ENCODE measurements around the gene SAMD14. TPM values are rescaled to one million over a fixed set of nuclear protein-coding genes. Genes with fewer than 3 reads are reported as not detected.

The SAMD14 gene
- total and polyA plus RNA-seq, 5 donors: 2.4 to 4.0 (median 3.3) TPM

DNA sequence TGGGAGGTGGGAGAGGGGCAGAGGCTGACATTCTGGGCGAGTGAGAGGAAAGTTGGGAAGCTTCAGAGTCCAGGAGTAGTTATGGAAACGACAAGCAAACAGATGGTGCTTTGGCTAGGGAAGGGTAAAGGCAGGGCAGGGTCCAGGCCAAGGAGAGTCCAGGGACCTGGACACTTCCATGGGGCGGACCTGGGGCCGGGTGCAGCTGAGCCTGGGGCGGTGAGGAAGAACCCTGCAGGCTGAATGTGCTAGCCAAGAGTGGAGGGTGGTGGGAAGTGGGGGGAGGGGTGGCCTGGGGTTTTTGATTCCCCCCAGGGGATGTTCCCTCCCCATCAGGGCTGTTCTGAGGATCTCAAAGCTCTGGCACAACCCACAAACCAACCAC, 17.9 kb upstream of the SAMD14 start:
- ATAC-seq (peak; percentile 18 to 24), DNase-seq (peak in 2 of 3 donors; percentile 81 to 84)
- intact Hi-C loops (cut with DNase I): no loop called here
- whole genome bisulfite sequencing: 3% methylated on average over 5 of the region's 5 CpGs
- Histone ChIP-seq H3K27me3 (ENCODE audit: control insufficient read depth, insufficient read depth) (no peaks in the 10 kb centered on the region), H3K4me1 (ENCODE audit: control insufficient read depth, insufficient read depth, low read length) (peaks cover 12% of the 10 kb centered on the region), H3K9me3 (ENCODE audit: control insufficient read depth, low read length) (no peaks in the 10 kb centered on the region), H3K27ac (ENCODE audit: low read length) (peak overlapping the region; percentile 73), H3K4me3 (ENCODE audit: low read length) (peak overlapping the region; percentile 86)

DNA sequence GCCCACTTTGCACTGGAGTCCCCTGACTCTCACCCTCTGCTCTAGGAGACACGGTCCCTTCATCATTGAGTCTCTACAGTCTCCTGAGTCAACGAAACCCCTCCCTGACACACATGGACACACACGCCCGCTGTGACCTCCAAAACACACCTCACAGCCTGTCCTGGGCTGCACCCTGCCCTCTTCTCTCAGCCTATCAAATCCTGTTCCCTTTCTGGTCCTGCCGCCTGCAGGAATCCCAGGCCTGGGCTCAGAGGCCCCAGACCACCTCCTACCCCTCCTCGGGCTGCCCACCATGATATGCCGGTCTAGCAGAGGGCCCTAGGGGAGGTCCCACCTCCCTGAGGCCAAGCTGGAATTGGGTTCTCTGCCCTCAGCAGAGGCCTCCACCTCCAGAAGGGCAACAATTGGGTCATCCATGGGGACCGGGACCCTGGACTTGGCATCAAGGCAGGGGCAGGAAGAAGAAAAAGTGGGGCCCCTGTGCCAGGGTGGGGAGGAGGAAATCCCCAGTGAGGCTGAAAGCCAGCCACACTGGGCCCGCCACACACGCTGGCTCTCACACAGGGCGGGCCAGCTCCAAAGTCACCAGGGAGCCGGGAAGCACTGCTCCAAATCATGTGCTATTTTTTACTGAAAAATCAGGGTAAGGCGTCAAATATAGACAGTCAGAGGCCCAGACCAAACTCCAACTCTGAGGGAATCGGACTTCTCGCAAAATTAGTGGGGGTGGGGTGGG, 17.1 kb upstream of the SAMD14 start:
- 17% methylated on average over 15 of the region's 15 CpGs for WGBS
- Histone ChIP-seq H3K27me3 (ENCODE audit: control insufficient read depth, insufficient read depth) (no peaks in the 10 kb centered on the region), H3K9me3 (ENCODE audit: control insufficient read depth, low read length) (no peaks in the 10 kb centered on the region), H3K27ac (ENCODE audit: low read length) (peak overlapping the region; percentile 73), H3K4me3 (ENCODE audit: low read length) (peak overlapping the region; percentile 86), H3K4me1 (ENCODE audit: control insufficient read depth, insufficient read depth, low read length) (peaks cover 12% of the 10 kb centered on the region)
- peak in 2 of 3 donors; percentile 79 to 83 for DNase-seq
- intact Hi-C loops (cut with DNase I): no loop called here
- peak in 1 of 2 donors; percentile 3 for ATAC-seq

DNA sequence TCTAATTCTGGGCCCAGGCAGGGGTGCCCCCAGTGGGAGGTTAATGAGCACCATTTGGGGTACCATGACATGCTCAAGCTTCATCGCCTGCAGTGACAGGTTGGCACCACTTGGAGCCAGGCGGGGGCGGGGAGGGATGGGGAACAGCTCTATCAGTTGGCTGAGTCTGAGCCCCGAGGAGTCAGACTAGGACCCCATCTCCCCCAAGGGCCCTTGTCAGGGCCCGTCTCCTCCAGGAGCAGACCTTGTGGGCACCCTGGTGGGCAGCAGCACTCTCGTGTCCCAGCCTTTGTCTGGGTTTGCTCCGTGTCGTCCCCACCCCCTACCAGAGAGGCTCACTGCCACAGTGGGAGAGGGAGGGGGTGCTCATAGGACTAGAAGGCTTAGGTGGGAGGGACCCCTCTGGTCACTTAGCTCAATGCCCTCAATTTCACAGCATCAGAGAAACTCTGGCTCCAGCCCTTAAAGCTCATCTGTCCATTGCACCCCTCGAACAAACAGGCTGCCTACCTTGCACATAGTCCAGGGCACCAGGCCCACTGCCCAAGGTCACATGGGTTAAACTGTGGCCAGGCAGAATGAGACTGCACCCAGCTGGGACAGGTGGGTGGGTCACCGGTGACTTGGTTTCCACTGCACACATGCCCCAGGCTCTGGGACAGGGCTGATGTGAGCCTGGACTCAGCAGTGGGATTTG, 16.4 kb upstream of the SAMD14 start:
- Histone ChIP-seq H3K9me3 (ENCODE audit: control insufficient read depth, low read length) (no peaks in the 10 kb centered on the region), H3K27me3 (ENCODE audit: control insufficient read depth, insufficient read depth) (no peaks in the 10 kb centered on the region), H3K4me1 (ENCODE audit: control insufficient read depth, insufficient read depth, low read length) (peaks cover 12% of the 10 kb centered on the region), H3K27ac (ENCODE audit: low read length) (peak overlapping the region; percentile 73), H3K4me3 (ENCODE audit: low read length) (no peak overlapping the region)
- intact Hi-C loops (cut with DNase I): no loop called here
- DNase-seq (peak in 1 of 3 donors; percentile 62), ATAC-seq (no peak)
- WGBS: 50% methylated on average over 10 of the region's 10 CpGs

DNA sequence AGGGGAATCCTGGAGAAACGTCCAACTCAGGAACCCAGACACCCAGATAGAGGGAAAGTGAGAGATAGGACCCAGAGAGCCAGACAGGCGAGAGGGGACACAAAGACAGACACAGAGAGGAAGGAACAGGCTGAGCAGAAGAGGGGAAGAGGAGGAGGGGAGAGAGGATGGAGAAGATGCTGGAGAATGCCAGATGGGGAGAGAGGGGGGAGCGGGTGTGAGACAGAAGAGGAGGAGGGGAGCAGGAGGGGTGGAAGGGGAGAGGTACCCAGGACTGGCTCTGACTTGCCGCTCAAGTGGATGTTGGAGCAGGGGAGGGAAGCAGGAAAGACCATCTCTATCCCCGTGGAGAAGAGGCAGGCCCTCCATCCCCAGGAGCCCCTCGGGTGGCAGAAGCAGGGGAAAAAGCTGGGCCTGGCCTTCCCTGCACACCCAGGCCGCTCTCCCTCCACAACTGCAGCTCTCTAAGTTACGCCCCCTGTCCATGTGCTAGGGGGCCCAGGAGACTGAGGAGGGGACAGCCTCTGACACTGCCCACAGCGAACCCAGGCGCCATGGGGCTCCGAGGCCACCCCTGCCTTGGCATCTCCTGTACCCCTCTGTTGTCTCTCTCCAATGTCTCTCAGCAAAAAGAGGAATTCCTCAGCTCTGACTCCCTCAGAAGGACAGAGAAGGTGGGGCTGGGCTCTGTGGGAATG, 15.7 kb upstream of the SAMD14 start:
- peaks cover 13% of the 10 kb centered on the region for H3K4me1 ChIP-seq (ENCODE audit: control insufficient read depth, insufficient read depth, low read length)
- H3K27me3 ChIP-seq (ENCODE audit: control insufficient read depth, insufficient read depth): no peaks in the 10 kb centered on the region
- WGBS: 53% methylated on average over 11 of the region's 11 CpGs
- no peak for ATAC-seq
- DNase-seq: peak in 1 of 3 donors; percentile 56
- no peak overlapping the region for H3K4me3 ChIP-seq (ENCODE audit: low read length)
- intact Hi-C loops (cut with DNase I): no loop called here
- H3K9me3 ChIP-seq (ENCODE audit: control insufficient read depth, low read length): no peaks in the 10 kb centered on the region
- H3K27ac ChIP-seq (ENCODE audit: low read length): no peak overlapping the region

DNA sequence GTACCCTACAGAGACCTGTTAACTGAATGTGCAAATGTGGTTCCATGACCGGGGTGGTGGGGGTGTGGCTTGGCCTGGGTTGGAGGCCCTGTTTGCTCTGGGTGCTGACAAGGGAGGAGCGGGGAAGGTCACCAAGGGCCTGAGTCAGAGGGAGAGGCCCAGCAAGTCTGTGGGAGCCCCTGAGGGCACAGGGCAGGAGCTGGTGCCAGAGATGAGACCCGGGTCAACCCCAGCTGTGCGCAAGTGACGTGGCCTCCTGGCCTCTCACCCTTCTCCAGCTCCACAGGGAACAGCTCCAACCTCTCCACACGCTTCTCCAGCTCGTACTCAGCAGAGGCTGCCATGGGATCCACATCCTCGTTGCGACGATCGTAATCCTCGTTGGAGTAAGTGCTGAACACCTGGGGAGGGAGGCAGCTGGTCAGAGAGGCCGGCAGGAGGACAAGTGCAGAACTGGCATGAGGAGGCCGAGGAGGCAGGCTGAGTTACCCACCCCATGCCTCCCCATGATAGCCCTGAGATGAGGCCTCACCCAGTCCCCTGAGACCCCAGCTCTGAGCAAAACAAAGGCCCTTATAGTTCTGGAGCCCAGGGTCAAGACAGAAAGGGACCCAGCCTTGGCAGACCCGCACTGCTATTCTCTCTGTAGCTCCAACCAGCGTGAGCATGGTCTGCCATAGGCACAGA, 15.0 kb upstream of the SAMD14 start:
- intact Hi-C loops (cut with DNase I): no loop called here

DNA sequence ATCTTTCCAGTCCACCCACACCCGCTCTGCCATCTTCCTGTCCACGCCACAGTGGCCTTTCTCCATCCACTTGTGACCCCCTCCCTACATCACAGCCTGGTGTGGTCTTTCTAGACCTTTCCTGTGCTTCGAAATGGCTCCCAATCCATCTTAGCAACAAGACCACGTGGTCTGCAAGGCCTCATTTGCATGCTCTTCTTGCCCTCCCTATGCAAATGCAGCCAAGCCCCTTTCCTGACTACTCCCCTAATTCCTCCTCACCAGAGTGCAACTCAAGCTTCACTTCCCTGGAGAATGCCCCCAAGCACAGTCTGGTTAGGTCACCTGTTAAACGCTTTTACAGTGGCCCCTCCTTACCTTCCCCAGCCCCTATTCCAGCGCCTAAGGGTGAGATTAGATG, 14.4 kb upstream of the SAMD14 start:
- DNase-seq (no peak), ATAC-seq (no peak)
- WGBS: 70% methylated on average over 6 of the region's 6 CpGs
- no peak overlapping the region for H3K27ac ChIP-seq (ENCODE audit: low read length)
- no peaks in the 10 kb centered on the region for H3K9me3 ChIP-seq (ENCODE audit: control insufficient read depth, low read length)
- peaks cover 13% of the 10 kb centered on the region for H3K4me1 ChIP-seq (ENCODE audit: control insufficient read depth, insufficient read depth, low read length)
- H3K27me3 ChIP-seq (ENCODE audit: control insufficient read depth, insufficient read depth): no peaks in the 10 kb centered on the region
- H3K4me3 ChIP-seq (ENCODE audit: low read length): no peak overlapping the region
- intact Hi-C loops (cut with DNase I): no loop called here

More for the DNA sequence above, 15.0 kb upstream of the SAMD14 start:
- Histone ChIP-seq H3K4me1 (ENCODE audit: control insufficient read depth, insufficient read depth, low read length) (peaks cover 13% of the 10 kb centered on the region), H3K27me3 (ENCODE audit: control insufficient read depth, insufficient read depth) (no peaks in the 10 kb centered on the region), H3K27ac (ENCODE audit: low read length) (no peak overlapping the region), H3K4me3 (ENCODE audit: low read length) (no peak overlapping the region), H3K9me3 (ENCODE audit: control insufficient read depth, low read length) (no peaks in the 10 kb centered on the region)
- DNase-seq: peak; percentile 70 to 83 (median 71)
- peak in 1 of 2 donors; percentile 0 for ATAC-seq
- 51% methylated on average over 16 of the region's 16 CpGs for WGBS

DNA sequence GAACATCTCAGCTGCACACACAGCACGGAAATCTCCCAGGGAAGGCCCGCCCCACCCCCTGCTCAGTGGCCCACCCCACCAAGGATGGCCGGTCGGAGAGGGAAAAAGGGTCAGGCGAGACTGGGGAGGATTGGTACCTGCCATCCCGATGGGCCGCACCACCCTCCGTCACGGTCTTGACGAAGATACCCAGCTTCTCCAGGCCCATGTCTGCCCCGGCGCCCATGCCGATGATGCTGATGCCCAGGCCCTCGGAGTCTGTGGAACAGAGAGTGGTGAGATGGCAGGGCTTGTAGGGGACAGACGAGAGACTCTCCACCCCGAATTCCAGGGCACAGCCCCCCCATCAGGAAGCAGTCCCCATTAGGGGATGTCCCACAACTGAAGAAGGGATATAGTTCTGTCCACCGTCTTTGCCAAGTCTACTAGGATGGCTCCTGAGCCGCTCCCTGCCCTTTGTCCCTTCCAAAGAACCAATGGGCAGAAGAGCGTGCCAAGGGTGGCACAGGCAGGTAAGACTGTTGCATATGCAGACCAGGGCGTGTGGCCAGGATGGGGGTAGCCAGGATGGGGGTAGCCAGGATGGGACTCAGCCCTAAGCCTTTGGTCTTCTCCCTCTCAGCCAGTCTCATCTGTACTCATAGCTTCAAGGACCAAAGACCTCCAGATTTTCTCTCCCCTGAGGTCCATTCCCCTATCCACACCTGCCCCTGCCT, 13.7 kb upstream of the SAMD14 start:
- no peak overlapping the region for H3K4me3 ChIP-seq (ENCODE audit: low read length)
- H3K4me1 ChIP-seq (ENCODE audit: control insufficient read depth, insufficient read depth, low read length): peaks cover 13% of the 10 kb centered on the region
- WGBS: 92% methylated on average over 20 of the region's 20 CpGs
- H3K27ac ChIP-seq (ENCODE audit: low read length): no peak overlapping the region
- peak in 1 of 3 donors; percentile 55 for DNase-seq
- intact Hi-C loops (cut with DNase I): no loop called here
- no peak for ATAC-seq
- H3K27me3 ChIP-seq (ENCODE audit: control insufficient read depth, insufficient read depth): no peaks in the 10 kb centered on the region
- H3K9me3 ChIP-seq (ENCODE audit: control insufficient read depth, low read length): no peaks in the 10 kb centered on the region

DNA sequence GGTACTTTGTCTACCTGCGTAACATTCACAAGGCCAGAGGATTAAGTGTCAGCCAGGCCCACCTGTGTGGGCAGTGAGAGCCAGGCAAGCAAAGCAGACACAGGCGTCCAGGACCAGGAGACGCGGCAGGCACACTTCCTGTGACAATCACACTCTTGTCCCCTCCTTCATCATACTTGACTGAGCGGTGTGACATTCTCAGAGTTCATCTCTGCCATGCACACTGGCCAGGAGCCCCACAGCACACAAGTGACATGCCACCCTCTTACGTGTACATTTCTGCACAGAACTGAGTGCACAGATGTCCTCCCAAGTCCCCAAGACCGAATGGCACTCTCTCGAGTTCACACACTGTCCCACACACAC, 11.8 kb upstream of the SAMD14 start:
- Histone ChIP-seq H3K27me3 (ENCODE audit: control insufficient read depth, insufficient read depth) (no peaks in the 10 kb centered on the region), H3K4me3 (ENCODE audit: low read length) (no peak overlapping the region), H3K9me3 (ENCODE audit: control insufficient read depth, low read length) (no peaks in the 10 kb centered on the region), H3K4me1 (ENCODE audit: control insufficient read depth, insufficient read depth, low read length) (peaks cover 7% of the 10 kb centered on the region), H3K27ac (ENCODE audit: low read length) (no peak overlapping the region)
- intact Hi-C loops (cut with DNase I): no loop called here
- DNase-seq: no peak
- ATAC-seq: no peak
- 57% methylated on average over 8 of the region's 8 CpGs for WGBS

DNA sequence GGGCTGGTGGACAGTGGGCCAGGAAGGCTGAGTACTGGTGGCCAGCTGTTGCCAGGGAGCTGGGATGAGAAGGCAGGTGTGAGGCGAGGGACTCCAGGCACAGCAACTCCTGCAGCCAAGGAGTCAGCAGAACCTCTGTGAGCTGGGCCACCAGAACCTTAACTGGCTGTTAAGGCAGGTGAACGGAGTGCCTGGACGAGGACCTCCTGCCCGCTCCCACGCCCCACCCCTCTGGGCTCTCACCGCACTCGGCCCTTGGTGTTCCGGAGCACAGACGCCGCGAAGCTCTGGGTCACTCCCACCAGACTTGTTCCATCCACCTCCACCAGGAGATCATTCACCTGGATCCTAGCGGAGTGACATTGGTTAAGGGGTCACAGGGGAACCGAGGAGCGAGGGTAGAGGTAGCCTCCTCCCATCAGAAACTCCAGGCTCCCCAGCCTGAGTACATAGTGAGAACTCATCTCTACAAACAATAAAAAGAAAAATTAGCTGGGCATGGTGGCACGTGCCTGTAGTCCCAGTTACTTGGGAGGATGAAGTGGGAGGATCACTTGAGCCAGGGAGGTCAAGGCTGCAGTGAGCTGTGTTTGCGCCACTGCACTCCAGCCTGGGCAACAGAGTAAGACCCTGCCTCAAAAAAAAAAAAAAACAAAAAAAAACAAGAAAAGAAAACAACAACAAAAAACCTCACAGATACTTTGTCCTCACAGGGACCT, 11.2 kb upstream of the SAMD14 start:
- intact Hi-C loops (cut with DNase I): no loop called here
- 83% methylated on average over 16 of the region's 16 CpGs for WGBS
- ATAC-seq (no peak), DNase-seq (peak in 1 of 3 donors; percentile 52)
- H3K27me3 ChIP-seq (ENCODE audit: control insufficient read depth, insufficient read depth): no peaks in the 10 kb centered on the region
- peaks cover 4% of the 10 kb centered on the region for H3K4me1 ChIP-seq (ENCODE audit: control insufficient read depth, insufficient read depth, low read length)
- H3K4me3 ChIP-seq (ENCODE audit: low read length): no peak overlapping the region
- no peaks in the 10 kb centered on the region for H3K9me3 ChIP-seq (ENCODE audit: control insufficient read depth, low read length)
- H3K27ac ChIP-seq (ENCODE audit: low read length): peak overlapping the region; percentile 45
